ENCODE results near the gene RTCB.

RTCB gene

GRCh38 chr22:32339190-32340012 lies 72.6 kb downstream of the RTCB start:
- no peak for TF ChIP-seq ZNF274 (IDR thresholded peaks at IDR 0.05; ENCODE audit: low read depth, low read length)

GRCh38 chr22:32338757-32339156 lies 73.3 kb downstream of the RTCB start:
- no peak overlapping the region for H3K4me3 ChIP-seq (ENCODE audit: low read length)
- TF ChIP-seq ZNF274 (IDR thresholded peaks at IDR 0.05; ENCODE audit: low read depth, low read length) = no peak

More at GRCh38 chr22:32339190-32340012, 72.6 kb downstream of the RTCB start:
- no peak overlapping the region for H3K4me3 ChIP-seq (ENCODE audit: low read length)

Data from GM08714 (cell line).